HG02943 (cell line): Measurements from ENCODE around the gene CHD6.

ENCODE experiments used
- ATAC-seq: cut with Tn5 transposase; IDR thresholded peaks from one replicate; pipeline ENCODE4 v1.9.1; 2021; ENCODE audit warnings: mild to moderate bottlenecking, low read depth, moderate library complexity; ENCODE audit not compliant: unreplicated experiment

CHD6 gene

DNA sequence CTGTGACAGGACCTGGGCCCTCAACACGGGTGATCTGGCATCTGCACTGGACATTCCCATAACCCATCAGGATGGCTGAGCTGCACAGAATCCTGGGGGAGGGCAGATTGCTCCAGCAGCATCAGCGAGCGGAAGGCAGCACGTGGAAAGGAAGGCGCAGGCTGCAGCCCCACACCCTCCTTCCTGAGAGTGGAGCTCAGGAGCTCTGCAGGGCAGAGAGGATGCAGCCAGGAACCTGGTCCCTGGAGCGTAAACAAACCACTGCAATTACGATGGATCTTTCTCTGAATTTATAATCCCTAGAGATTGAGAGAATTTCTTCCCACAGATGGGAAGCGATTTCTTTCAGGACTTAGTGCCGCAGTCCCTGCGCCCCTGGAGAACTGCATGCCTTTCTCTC lies 211.8 kb downstream of the CHD6 start:
- no peak for ATAC-seq

DNA sequence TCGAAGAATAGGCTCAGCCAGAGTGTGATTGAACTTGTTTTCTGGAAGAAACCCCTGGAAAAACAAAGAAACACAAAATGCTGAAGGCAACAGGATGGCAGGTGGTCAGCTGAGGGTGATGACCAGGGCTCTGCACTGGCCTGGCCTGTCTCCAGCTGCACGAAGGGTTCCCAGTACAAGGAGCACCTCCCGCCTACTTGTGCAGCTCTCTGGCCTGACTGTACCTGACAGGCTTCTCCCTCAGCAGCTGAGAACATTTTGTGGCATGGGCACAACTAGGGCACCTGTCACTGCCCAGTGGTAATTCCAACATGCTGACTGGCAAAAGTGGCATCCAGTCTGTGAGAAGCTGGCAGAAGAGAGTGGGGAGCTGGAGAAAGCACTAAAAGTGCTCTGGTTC lies 212.7 kb downstream of the CHD6 start:
- no peak for ATAC-seq

DNA sequence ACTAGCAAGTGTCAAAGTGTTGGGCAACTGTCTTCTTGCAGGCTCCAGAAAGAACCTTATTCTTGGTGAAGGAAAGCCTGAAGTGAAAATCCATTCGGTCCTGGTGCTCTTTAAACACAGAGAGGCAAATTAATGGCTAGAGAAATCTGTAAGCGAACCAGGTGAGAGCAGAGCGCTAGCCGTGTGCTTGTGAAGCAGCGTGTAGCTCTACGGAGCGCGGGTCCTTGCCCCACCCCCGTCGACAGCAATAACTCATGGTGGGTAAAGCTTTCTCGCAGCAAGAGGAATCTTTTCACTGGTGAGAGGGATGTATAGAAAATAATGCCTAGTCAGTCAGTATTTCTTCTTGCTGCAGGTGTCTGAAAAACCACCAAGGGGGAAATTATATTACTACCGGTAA lies 214.6 kb downstream of the CHD6 start:
- ATAC-seq = no peak

DNA sequence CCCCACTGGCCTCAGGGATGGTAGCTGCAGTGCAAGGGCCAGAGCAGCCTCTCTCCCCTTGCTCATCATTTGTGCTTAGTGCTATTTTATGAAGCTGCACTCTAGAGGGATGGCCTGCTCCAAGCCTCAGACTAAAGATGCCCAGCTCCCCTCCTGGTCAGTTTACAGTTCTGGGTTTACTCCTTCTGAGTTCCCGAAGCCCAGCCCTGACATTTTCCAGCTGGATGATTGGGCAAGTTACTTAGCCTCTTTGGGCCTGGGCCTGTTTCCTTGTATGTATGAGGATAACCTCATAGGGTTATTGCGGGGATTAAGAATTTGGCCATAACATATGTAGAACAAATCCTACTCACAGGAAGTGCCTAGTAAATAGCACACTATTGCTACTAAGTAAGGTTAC lies 219.8 kb downstream of the CHD6 start:
- ATAC-seq = no peak

DNA sequence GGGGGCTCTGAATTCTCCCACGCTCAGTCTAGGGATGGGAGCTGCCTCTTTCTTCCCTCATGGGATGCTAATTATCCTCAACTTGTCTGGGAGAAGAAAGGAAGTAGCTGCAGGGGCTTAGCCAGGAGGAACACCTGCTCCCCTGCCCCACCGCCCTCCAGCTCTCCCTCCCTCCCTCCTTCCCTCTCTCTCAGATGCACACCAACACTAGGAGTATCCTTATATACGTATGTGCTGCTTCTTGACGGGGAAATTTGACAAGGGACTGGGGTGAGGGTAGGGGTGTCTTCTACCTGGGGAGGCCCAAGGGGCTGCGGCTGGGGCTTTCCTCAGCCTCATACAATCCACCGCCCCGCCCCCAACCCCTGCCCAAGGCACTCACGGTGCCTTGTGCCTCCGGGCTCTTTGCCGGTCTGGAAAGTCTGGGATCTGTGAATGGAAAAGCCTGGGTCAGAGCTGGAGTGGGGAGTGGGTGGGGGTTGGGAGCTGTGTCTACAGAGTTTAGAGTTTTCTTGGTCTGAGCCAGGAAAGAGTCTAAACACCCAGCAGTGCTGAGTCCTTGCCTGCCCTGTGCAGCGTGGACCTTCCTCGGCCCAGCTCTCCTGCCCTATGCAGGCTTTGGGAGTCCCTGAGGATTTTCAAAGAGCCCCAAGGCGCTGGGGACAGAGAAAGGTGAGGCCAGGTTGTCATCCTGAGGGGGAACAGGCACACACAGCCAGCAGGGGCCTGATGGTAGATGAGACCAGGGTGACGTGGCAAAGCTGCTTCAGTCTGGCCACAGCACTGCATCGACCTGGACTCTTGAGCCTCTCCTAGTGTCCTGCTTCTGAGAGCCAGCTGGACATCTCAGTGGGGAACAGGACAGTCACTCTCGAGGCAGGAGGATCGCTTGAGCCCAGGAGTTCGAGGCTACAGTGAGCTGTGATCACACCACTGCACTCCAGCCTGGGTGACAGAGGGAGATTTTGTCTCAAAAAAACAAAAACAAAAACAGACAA lies 222.2 kb downstream of the CHD6 start:
- ATAC-seq = no peak

DNA sequence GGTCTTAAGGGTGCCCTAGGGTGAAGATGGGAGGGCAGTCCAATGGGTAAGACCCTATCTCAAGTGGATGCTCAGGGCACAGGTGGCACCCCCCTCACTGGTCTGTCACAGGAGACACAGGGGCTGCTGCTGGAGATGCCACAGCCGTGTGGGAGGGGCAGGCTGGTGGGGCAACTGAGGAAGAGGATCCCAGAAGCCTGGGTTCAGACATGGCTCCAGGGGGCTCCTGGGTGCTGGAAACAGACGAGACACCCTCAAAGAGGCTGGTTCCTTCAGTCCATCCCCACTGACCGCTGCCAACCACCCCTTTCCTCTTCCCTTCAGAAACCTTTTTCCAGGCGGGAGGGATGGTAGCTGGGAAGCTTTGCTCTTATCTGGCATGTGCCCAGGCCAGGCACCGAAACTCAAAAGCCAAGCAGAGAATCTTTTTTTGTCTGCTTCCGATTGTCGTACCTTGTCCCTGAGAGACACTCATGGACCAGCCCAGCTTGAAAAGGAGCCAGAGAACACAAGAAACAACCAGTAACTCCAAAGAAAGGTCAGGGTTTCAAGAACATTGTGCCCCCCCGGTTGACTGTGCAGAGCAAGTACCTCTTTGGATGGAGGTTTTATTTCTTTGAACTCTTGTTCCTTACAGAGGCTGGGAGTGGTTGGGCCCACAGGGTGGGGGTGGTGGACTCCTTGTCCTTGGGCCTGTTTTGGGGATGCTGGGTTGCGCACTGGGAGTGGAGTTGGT lies 223.1 kb downstream of the CHD6 start:
- no peak for ATAC-seq

- no peak for ATAC-seq
Measured at GRCh38 chr20:41394081-41394480, 224.1 kb downstream of the CHD6 start.

DNA sequence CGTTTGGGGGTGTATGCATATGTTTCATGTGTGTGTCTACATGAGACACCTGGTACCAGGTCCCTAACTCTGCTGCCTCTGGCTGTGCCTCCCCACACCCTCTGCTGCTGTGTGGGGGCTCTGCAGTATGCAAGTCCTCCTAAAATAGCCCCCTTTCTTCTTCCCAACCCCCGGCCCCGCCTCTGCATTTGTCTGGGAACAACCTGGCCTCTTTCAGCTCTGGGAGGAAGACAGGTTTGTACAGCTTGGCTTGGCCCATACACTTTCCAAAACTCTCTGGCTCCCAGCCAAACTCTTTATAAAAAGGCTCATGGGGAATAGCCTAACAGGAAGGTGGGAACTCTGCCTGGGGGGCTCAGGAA lies 224.5 kb downstream of the CHD6 start:
- no peak for ATAC-seq

DNA sequence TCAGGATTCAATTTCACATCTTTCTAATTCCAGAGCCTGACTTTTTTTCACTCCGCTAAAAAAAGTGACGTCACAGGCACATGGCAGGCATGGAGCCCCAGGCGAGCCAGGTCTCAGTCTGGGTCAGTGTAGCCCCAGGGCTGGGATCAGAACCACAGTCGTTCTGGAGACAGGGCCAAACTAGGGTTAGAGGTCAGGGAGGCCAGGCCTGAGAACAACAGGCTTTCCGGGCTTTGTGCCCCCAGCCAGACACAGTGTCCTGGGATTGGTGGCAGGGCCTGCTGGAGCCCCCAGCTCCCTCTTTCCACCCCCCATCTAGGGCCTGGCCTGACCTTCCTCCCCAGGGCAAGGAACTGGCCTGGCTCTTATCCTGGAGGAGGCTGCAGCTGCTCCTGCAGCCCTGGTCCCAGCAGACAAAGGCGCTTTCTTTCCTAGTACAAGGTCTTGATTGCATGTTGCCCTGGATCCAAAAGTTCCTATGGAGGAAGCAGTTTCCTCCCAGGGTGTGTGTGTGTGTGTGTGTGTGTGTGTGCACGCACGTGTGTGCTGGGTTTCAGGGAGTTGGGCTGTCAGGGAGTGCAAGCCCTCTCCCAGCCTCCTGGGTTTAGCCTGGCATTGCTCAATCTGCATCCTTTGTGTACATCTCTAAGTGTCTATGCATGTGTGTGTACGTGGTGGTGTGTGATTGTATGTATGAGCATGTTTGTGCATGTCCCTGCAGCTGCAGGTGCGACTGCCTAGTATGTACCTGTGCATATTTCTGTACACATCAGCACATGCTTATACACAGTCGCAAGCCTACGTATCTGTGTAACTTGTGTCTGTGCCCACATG lies 225.1 kb downstream of the CHD6 start:
- no peak for ATAC-seq

DNA sequence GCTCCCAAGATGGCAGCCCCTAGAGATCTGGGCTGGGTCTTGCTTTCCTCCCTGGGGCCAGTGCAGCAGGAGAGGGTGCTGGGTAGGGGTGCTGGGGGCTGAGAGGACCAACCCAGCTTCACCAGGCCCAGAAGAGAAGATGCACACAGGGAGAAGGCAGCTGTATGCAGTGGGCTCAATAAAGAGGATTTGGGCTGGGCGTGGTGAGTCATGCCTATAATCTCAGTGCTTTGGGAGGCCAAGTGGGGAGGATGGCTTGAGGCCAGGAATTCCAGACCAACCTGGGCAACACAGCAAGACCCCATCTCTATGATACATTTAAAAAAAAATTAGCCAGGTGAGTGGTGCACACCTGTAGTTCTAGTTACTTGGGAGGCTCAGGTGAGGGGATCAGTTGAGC lies 225.9 kb downstream of the CHD6 start:
- no peak for ATAC-seq

GRCh38 chr20:41391587-41392001 lies 226.6 kb downstream of the CHD6 start:
- ATAC-seq = no peak

GRCh38 chr20:41390889-41391288 lies 227.3 kb downstream of the CHD6 start:
- no peak for ATAC-seq

- ATAC-seq = no peak
Measured at GRCh38 chr20:41387444-41387851, 230.7 kb downstream of the CHD6 start.

GRCh38 chr20:41386502-41387427 lies 231.4 kb downstream of the CHD6 start:
- no peak for ATAC-seq

DNA sequence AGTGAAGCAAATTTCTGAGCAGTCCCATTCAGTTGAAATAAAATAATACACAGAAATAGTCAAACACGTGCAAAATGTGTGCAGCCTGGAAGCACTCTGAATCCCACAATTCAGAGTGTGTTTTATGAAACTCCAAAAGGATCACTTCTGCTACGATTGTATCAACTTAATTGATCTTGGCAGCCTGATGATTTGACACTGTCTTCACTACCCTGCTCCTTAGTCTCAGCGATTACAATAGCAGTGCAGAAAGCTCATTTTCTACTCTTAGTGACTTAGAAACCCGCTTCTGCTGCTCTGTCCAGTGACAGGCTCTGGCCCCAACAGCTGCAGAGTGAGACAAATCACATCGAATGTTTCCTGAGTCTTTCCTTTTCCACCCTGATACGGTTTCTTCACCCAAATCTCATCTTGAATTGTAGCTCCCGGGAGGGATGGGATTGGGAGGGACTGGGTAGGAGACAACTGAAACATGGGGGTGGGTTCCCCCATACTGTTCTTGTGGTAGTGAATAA lies 235.3 kb downstream of the CHD6 start:
- ATAC-seq = no peak

- no peak for ATAC-seq
Measured at GRCh38 chr20:41380551-41381193, 237.5 kb downstream of the CHD6 start.

DNA sequence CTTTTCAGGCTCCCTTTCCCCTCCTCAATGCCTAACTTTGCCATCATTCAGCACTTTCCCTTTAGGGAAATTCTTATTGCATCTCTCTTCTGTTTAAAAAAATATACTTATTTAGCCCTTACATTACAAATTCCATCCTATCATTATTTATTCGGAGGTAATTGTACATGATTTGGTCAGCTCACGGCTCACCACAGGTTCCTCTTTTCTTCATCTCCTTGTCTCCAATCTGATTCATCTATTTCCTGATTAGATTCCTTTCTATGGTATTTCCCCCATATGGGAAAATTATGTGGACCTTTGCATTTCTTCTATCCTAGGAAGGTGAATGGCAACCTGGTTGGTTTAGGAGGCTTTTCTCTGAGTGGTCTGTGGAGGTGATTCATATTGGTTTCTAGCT lies 238.6 kb downstream of the CHD6 start:
- no peak for ATAC-seq

GRCh38 chr20:41377275-41377674 lies 240.9 kb downstream of the CHD6 start:
- ATAC-seq = no peak

DNA sequence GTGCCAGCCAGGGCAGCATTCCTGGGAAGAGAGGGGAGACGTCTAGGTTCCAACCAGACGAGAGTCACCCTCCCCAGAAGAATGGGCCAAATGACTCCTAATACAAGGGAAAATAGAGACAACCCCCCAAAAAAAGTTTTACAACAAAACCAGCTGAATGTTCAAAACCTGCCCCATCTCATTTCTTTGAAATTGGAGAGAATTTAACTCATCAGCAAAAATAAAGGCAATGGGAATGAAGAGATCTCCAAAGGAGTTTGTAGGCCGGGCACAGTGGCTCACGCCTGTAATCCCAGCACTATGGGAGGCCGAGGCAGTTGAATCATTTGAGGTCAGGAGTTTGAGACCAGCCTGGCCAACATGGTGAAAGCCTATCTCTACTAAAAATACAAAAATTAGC lies 241.8 kb downstream of the CHD6 start:
- no peak for ATAC-seq
